ENCODE measurements around the gene ROBO1. TPM values are rescaled to one million over a fixed set of nuclear protein-coding genes. Genes with fewer than 3 reads are reported as not detected.

The ROBO1 gene
- total RNA-seq, 2 experiments from 2014 or later: 8.6 to 9.0 TPM

DNA sequence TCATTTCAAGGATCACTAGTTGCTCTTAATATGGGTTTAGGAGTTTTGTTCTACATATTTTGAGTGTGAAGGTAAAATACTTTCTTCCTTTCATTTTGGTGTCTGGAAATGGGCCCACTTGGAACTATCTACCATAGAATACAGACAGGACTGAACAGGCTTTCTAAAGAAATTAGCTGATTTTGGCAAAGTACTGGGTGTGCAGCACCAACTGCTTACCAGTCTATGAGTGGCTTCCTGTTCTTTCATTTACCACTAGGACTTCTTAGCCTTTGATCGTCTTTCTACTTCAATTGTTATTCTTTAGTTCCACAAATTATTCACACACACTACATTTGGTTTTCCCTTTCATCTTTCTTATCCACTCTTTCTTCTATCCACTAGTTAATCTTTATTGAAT lies 1196.3 kb downstream of the ROBO1 start:
- DNase-seq: no peak
- no peaks in the 10 kb centered on the region for H3K4me1 Mint-ChIP-seq (ENCODE audit: low read depth)
- TF ChIP-seq CTCF (IDR thresholded peaks at IDR 0.05): no peak
- ChIA-PET POLR2A (no interaction called here), CTCF (no interaction called here)
- intact Hi-C loops (cut with micrococcal nuclease): no loop called here
- no peaks in the 10 kb centered on the region for H3K36me3 Mint-ChIP-seq (ENCODE audit: low read depth)
- H3K27ac Mint-ChIP-seq: no peak overlapping the region
- no peak for ATAC-seq
- no peak overlapping the region for H3K4me3 Mint-ChIP-seq
- H3K27me3 Mint-ChIP-seq: no peaks in the 10 kb centered on the region
- H3K9me3 Mint-ChIP-seq: peaks cover 2% of the 10 kb centered on the region

DNA sequence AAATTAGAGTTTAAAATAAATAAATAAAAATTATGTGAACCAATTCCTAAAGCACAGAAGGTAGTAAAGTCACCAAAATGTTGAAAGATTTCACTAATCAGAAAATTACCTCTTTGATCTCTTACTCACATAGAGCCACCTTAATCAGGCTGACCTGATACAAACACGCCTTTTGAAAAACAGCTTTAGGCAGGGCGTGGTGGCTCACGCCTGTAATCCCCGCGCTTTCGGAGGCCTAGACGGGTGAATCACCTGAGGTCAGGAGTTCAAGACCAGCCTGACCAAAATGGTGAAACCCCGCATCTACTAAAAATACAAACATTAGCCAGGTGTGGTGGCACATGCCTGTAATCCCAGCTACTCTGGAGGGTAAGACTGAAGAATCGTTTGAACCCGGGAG lies 1197.3 kb downstream of the ROBO1 start:
- no peak for TF ChIP-seq CTCF (IDR thresholded peaks at IDR 0.05)
- Mint-ChIP-seq H3K9me3 (peaks cover 2% of the 10 kb centered on the region), H3K36me3 (ENCODE audit: low read depth) (no peaks in the 10 kb centered on the region), H3K4me3 (no peak overlapping the region), H3K27ac (no peak overlapping the region), H3K4me1 (ENCODE audit: low read depth) (no peaks in the 10 kb centered on the region), H3K27me3 (no peaks in the 10 kb centered on the region)
- intact Hi-C loops (cut with micrococcal nuclease): no loop called here
- CTCF ChIA-PET: no interaction called here
- DNase-seq: no peak
- POLR2A ChIA-PET: no interaction called here
- ATAC-seq: no peak

DNA sequence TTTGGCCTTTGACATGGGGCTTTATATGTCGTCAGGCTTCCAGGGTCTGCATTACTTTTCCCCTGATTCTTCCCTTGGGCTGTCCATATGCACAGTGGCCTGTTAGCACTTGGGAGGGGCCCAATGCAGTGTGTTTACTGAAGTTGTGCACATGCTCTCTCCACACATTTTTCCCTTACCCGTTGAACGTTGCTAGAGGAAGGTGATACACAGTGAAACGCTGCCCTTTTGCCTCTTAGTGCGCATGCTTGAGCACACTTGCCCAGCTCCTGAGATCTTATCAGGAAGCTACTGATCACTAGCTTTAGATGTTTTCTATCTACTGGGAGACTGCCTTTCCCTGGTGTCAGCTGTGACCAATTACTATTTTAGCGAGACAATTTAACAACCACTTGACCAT lies 1198.0 kb downstream of the ROBO1 start:
- TF ChIP-seq CTCF (IDR thresholded peaks at IDR 0.05): no peak
- intact Hi-C loops (cut with micrococcal nuclease): no loop called here
- Mint-ChIP-seq H3K9me3 (peaks cover under 1% of the 10 kb centered on the region), H3K4me1 (ENCODE audit: low read depth) (no peaks in the 10 kb centered on the region), H3K36me3 (ENCODE audit: low read depth) (no peaks in the 10 kb centered on the region), H3K4me3 (no peak overlapping the region), H3K27ac (no peak overlapping the region), H3K27me3 (no peaks in the 10 kb centered on the region)
- ChIA-PET POLR2A (no interaction called here), CTCF (no interaction called here)
- ATAC-seq (no peak), DNase-seq (no peak)

DNA sequence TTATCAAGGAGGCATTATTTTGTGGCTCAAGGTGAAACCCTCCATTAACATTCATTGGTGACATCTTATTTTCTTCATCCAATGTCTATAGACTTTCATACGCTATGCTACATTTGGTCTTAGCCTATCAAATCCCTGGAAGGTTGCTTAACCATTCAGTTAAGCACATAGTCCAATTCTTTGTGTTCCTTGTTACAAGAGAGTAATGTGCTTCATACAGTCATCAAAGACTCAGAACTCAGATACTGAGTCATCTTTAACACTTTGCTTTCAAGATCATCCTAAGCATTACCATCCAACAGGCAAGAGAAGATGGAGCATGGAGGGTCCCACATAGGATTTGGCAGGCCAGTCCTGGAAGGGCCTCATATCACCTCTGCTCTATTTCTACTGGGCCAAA lies 1202.1 kb downstream of the ROBO1 start:
- no peak for ATAC-seq
- no peaks in the 10 kb centered on the region for H3K27me3 Mint-ChIP-seq
- POLR2A ChIA-PET: no interaction called here
- no peak for DNase-seq
- H3K36me3 Mint-ChIP-seq (ENCODE audit: low read depth): no peaks in the 10 kb centered on the region
- intact Hi-C loops (cut with micrococcal nuclease): no loop called here
- no peak overlapping the region for H3K4me3 Mint-ChIP-seq
- H3K27ac Mint-ChIP-seq: no peak overlapping the region
- CTCF ChIA-PET: no interaction called here
- H3K9me3 Mint-ChIP-seq: peaks cover 5% of the 10 kb centered on the region
- no peak for TF ChIP-seq CTCF (IDR thresholded peaks at IDR 0.05)
- H3K4me1 Mint-ChIP-seq (ENCODE audit: low read depth): no peaks in the 10 kb centered on the region

- Mint-ChIP-seq H3K27me3 (no peaks in the 10 kb centered on the region), H3K36me3 (ENCODE audit: low read depth) (no peaks in the 10 kb centered on the region), H3K4me3 (no peak overlapping the region), H3K9me3 (peaks cover 5% of the 10 kb centered on the region), H3K4me1 (ENCODE audit: low read depth) (no peaks in the 10 kb centered on the region), H3K27ac (no peak overlapping the region)
- ATAC-seq (no peak), DNase-seq (no peak)
- intact Hi-C loops (cut with micrococcal nuclease): no loop called here
- CTCF ChIA-PET: no interaction called here
- POLR2A ChIA-PET: no interaction called here
- TF ChIP-seq CTCF (IDR thresholded peaks at IDR 0.05): no peak
Observed at GRCh38 chr3:78562328-78562727, 1205.5 kb downstream of the ROBO1 start.

Small RNA genes lying within 50 kb of the gene (microRNA-seq; reads per million reads assigned to microRNA genes)
- not detected for gene MIR3923 (ENCODE audit: borderline microRNAs expressed, borderline replicate concordance)

All from activated CD8-positive, alpha-beta T cell treated with anti-CD3 and anti-CD28 coated beads for 36 hours (primary cell).